Measurements from ENCODE around the gene PRKAR2A. TPM values are rescaled to one million over a fixed set of nuclear protein-coding genes. Genes with fewer than 3 reads are reported as not detected.

Gene PRKAR2A
- total RNA-seq, 1 experiment from 2014 or later, result 85.4 TPM

DNA sequence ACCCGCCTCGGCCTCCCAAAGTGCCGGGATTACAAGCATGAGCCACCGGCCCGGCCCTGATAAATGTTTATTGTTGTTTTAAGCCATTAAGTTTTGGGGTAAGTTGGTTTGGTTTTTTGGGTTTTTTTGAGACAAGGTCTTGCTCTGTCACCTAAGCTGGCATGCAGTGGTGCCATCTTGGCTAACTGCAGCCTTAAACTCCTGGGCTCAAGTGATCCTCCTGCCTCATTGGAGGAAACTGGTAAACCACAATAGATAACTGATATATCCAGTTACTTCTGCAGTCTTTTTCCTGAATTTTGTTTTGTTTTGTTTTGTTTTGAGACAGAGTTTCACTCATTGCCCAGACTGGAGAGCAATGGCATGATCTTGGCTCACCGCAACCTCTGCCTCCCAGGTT is 46.8 kb upstream of the PRKAR2A start:
- no TSS peak for BruUV-seq (replicated peaks)
- intact Hi-C loops (cut with micrococcal nuclease; ENCODE audit: unreplicated experiment) (no loop called here), in situ Hi-C loops (cut with HindIII; ENCODE audit: low pct_unique_long_range_greater_than_20kb, low sequenced_read_pairs) (no loop called here)
- Histone ChIP-seq H3K27me3 (ENCODE audit: control insufficient read depth, insufficient read depth, low read length) (no peaks in the 10 kb centered on the region), H3K36me3 (ENCODE audit: control insufficient read depth, insufficient read depth, low read length) (no peaks in the 10 kb centered on the region), H3K27ac (ENCODE audit: low read length) (no peak overlapping the region), H3K4me3 (ENCODE audit: low read depth in 2 of 2, low read length in 2 of 2) (no peak overlapping the region), H3K9me3 (ENCODE audit: control insufficient read depth, insufficient read depth, low read depth, low read length) (no peaks in the 10 kb centered on the region), H3K4me1 (ENCODE audit: control insufficient read depth, insufficient read depth, low read length) (peaks cover 10% of the 10 kb centered on the region)
- POLR2A ChIA-PET, result no interaction called here
- CTCF ChIA-PET, result no interaction called here
- ATAC-seq (no peak), DNase-seq (ENCODE audit: low read depth, low spot score) (no peak)
- TF ChIP-seq CTCF (IDR thresholded peaks at IDR 0.05) (no peak), SIN3A (IDR thresholded peaks at IDR 0.05; ENCODE audit: borderline replicate concordance, insufficient read depth, low read depth, low read length) (no peak), TCF7L2 (IDR thresholded peaks at IDR 0.05; ENCODE audit: low read depth, low read length) (no peak), POLR2AphosphoS5 (IDR thresholded peaks at IDR 0.05; ENCODE audit: low read depth, low read length) (no peak)
- TF ChIP-seq, protein P1, sequence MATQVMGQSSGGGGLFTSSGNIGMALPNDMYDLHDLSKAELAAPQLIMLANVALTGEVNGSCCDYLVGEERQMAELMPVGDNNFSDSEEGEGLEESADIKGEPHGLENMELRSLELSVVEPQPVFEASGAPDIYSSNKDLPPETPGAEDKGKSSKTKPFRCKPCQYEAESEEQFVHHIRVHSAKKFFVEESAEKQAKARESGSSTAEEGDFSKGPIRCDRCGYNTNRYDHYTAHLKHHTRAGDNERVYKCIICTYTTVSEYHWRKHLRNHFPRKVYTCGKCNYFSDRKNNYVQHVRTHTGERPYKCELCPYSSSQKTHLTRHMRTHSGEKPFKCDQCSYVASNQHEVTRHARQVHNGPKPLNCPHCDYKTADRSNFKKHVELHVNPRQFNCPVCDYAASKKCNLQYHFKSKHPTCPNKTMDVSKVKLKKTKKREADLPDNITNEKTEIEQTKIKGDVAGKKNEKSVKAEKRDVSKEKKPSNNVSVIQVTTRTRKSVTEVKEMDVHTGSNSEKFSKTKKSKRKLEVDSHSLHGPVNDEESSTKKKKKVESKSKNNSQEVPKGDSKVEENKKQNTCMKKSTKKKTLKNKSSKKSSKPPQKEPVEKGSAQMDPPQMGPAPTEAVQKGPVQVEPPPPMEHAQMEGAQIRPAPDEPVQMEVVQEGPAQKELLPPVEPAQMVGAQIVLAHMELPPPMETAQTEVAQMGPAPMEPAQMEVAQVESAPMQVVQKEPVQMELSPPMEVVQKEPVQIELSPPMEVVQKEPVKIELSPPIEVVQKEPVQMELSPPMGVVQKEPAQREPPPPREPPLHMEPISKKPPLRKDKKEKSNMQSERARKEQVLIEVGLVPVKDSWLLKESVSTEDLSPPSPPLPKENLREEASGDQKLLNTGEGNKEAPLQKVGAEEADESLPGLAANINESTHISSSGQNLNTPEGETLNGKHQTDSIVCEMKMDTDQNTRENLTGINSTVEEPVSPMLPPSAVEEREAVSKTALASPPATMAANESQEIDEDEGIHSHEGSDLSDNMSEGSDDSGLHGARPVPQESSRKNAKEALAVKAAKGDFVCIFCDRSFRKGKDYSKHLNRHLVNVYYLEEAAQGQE (IDR thresholded peaks at IDR 0.05; ENCODE audit: insufficient read depth in 1 of 2, low read depth in 2 of 2, low read length in 1 of 2), result no peak

DNA sequence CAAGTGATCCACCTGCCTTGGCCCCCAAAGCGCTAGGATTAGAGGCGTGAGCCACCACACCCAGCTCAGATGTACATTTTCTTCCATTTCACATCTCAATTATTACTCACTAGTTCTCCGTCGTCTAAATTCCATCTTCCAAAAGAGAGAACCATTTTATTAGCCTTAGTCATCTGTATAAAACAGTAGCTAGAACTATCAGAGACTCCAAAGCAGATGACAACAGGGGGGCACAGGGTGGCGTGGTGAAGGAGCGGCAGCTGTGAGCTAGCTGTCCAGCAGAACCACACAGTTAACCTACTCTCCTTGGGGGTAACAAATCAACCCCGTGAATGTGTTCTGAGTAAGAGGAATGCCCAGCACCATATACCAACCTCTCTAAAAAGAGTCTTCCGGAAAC is 43.9 kb upstream of the PRKAR2A start:
- no peaks in the 10 kb centered on the region for H3K9me3 ChIP-seq (ENCODE audit: control insufficient read depth, insufficient read depth, low read depth, low read length)
- H3K27ac ChIP-seq (ENCODE audit: low read length), result no peak overlapping the region
- intact Hi-C loops (cut with micrococcal nuclease; ENCODE audit: unreplicated experiment) (no loop called here), in situ Hi-C loops (cut with HindIII; ENCODE audit: low pct_unique_long_range_greater_than_20kb, low sequenced_read_pairs) (no loop called here)
- H3K27me3 ChIP-seq (ENCODE audit: control insufficient read depth, insufficient read depth, low read length), result no peaks in the 10 kb centered on the region
- no peak overlapping the region for H3K4me3 ChIP-seq (ENCODE audit: low read depth in 2 of 2, low read length in 2 of 2)
- TF ChIP-seq POLR2AphosphoS5 (IDR thresholded peaks at IDR 0.05; ENCODE audit: low read depth, low read length), result no peak
- no peak for TF ChIP-seq SIN3A (IDR thresholded peaks at IDR 0.05; ENCODE audit: borderline replicate concordance, insufficient read depth, low read depth, low read length)
- no peak for TF ChIP-seq TCF7L2 (IDR thresholded peaks at IDR 0.05; ENCODE audit: low read depth, low read length)
- TF ChIP-seq, protein P1 (IDR thresholded peaks at IDR 0.05; ENCODE audit: insufficient read depth in 1 of 2, low read depth in 2 of 2, low read length in 1 of 2), result no peak
- TF ChIP-seq CTCF (IDR thresholded peaks at IDR 0.05), result no peak
- CTCF ChIA-PET, result no interaction called here
- ATAC-seq, result no peak
- BruUV-seq (replicated peaks), result no TSS peak
- no peaks in the 10 kb centered on the region for H3K36me3 ChIP-seq (ENCODE audit: control insufficient read depth, insufficient read depth, low read length)
- H3K4me1 ChIP-seq (ENCODE audit: control insufficient read depth, insufficient read depth, low read length), result no peaks in the 10 kb centered on the region
- POLR2A ChIA-PET, result no interaction called here
- DNase-seq (ENCODE audit: low read depth, low spot score), result no peak

All from Panc1 (cell line).